GM19240 (cell line): Measurements from ENCODE around the gene THOC2.
"Not testable (repeated sequence)": the region's sequence is repeated elsewhere in the genome, so short reads cannot be mapped to it uniquely, and the experiment has no call there.

Experiments
- DNase-seq: peaks from one replicate; pipeline ENCODE4 v3.0.0; 2011; ENCODE audit warnings: low spot score; ENCODE audit not compliant: insufficient read length

THOC2 gene, protein sequence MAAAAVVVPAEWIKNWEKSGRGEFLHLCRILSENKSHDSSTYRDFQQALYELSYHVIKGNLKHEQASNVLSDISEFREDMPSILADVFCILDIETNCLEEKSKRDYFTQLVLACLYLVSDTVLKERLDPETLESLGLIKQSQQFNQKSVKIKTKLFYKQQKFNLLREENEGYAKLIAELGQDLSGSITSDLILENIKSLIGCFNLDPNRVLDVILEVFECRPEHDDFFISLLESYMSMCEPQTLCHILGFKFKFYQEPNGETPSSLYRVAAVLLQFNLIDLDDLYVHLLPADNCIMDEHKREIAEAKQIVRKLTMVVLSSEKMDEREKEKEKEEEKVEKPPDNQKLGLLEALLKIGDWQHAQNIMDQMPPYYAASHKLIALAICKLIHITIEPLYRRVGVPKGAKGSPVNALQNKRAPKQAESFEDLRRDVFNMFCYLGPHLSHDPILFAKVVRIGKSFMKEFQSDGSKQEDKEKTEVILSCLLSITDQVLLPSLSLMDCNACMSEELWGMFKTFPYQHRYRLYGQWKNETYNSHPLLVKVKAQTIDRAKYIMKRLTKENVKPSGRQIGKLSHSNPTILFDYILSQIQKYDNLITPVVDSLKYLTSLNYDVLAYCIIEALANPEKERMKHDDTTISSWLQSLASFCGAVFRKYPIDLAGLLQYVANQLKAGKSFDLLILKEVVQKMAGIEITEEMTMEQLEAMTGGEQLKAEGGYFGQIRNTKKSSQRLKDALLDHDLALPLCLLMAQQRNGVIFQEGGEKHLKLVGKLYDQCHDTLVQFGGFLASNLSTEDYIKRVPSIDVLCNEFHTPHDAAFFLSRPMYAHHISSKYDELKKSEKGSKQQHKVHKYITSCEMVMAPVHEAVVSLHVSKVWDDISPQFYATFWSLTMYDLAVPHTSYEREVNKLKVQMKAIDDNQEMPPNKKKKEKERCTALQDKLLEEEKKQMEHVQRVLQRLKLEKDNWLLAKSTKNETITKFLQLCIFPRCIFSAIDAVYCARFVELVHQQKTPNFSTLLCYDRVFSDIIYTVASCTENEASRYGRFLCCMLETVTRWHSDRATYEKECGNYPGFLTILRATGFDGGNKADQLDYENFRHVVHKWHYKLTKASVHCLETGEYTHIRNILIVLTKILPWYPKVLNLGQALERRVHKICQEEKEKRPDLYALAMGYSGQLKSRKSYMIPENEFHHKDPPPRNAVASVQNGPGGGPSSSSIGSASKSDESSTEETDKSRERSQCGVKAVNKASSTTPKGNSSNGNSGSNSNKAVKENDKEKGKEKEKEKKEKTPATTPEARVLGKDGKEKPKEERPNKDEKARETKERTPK (N-terminal part only)

DNA sequence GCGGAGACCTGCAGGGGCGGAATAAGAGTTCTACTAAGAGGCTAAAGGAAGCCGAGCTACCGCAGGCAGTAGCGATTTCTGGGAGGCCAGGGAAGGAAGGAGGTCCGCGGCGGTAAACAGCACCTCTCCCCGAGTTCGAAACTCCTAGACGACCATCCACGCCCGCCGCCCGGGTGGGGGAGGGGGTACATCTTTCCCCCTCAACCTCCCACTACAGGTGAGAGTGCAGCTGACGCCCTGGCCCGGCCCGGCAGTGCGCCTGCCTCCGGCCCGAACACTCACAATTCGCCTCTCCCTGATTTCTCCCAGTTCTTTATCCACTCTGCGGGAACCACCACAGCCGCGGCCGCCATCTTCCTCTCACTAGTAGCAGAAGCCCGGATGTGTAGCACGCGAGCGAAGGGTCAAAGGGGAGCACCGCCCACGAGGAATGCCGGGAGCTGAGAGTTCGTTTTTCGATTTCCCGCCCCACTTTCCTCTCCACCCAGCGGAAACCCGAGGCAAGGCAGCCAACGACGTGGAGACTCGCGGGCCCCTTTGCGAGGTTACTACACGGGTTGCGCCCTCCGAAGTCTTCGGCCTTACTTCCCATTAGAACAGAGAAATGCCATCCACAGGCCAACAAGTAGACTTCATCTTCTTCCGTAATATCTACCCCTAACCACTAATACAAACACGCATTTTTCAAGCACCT, at the start of gene THOC2:
Gene THOC2, minus strand, starts transcription at position 383 of the 694 bp plus-strand sequence. Its CDS starts 30 bp downstream, at position 353.
- peak; percentile 18 for DNase-seq

- not testable (repeated sequence) for DNase-seq
These were observed 48.9 kb upstream of the THOC2 start for GRCh38 chrX:123781786-123782185.

- no peak for DNase-seq
These were observed 47.1 kb upstream of the THOC2 start for GRCh38 chrX:123779908-123780396.

DNA sequence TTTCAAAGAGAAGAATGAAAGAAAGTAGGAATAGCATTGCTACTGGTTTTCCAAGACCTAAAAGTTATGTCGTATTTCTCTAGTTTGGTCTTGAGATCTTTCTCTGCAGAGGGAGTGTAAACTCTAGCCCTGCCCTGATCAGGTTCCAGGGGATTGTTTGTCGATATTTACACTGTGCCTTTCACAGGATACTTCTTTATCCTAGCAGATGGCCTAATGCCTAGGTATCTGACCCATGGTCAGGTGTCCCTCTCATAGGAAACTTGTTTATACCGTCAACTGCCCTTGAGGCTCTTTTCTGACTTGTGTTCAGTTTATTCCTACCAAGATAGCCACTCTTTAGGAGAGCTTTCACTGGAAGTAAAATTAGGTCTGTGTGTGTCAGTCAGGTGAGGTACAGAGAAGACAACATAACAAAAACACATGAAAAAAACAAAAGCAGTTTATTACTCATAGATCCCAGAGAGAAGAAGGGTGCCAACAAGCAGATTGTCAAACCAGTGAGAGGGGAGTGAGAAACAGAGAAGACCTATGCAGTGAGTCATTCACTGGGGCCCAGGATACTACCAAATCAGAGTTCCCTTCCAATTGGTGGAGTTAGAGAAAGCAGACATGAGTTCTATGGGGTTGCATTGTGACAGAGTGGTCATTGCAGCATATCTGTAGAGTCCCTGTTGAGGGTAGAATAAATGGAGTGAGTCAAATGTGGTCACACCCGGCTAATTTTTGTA, 40.6 kb upstream of the THOC2 start:
- DNase-seq = no peak

GRCh38 chrX:123771449-123772064, 38.7 kb upstream of the THOC2 start:
- DNase-seq = no peak

- peak; percentile 25 for DNase-seq
These were observed 32.4 kb upstream of the THOC2 start for GRCh38 chrX:123764967-123765871.

- not testable (repeated sequence) for DNase-seq
These were observed 27.0 kb upstream of the THOC2 start for GRCh38 chrX:123759849-123760248.

GRCh38 chrX:123757794-123758193, 24.9 kb upstream of the THOC2 start:
- DNase-seq = not testable (repeated sequence)

DNA sequence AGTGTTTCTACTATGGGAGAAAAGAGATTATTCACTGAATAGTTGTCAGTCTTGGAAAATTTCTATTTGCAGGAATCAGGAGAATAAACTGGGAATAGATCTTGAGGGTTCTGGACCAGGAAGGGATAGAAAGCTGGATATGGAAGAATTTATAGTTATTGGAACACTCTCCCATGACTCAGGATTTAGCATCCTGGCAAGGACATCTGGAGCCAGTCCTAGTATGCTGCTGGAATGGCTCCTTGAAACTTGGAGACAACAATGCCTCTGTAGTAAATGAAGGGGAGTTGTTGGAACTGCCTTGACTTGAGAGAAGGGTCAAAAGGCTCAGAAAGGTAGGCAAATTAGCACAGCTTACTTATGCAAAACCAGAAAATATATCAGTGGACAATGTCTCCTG, 23.5 kb upstream of the THOC2 start:
- DNase-seq = no peak

DNA sequence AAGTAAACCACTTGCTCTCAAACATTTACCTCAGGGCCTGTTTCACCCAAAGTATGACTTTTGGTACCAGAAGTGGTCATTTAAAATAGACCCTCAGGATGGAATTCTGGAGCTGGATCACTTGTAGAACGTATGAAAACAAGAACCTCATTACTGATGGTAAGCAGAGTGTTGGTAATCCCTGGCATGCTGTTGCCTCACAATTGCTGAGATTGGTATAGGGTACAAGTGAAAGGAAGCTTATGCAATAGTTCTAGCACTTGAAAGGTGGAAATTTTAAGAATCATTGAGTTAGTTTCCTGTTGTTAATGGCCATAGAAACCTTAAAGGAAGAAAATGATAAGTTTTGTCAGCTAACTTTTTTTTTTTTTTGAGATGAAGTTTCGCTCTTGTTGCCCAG, 22.3 kb upstream of the THOC2 start:
- DNase-seq = no peak

- DNase-seq = no peak
These were observed 21.0 kb upstream of the THOC2 start for GRCh38 chrX:123753656-123754350.

DNA sequence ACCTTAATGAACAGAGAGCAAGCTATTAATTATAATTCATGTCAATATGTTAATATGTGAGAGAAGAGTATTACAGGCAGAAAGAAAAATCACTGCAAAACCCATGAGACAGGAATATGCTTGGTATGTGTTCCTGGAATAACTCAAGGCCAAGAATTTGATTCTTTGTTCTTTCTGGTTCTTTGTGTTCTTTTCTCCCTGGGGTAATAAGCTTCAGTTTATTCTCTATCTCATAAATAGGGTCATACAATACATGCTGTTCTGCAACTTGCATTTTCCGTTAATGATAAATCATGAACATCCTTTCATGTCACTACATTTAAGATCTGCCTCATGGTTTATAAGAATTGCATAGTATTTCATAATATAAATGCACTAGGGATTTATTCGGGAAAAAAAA, 16.8 kb upstream of the THOC2 start:
- DNase-seq = no peak

GRCh38 chrX:123745511-123745910, 12.7 kb upstream of the THOC2 start:
- no peak for DNase-seq

DNA sequence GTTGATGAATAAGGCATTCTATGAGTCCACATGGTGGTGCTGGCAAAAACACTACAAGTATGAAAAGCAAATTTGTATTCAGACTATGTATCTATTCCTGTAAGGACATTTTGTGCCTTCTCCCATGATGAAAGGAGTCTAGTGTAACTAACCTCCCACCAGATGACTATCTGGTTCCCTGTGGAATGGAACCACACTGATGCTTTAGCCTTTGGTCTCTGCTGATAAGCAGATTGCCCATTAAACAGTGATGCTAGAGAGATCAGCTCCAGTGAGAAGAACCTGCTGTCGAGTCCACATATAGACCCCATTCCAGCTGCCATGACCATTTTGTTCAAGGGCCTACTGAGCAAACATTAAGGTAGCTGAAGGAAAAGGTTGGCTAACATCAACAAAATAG, 10.5 kb upstream of the THOC2 start:
- no peak for DNase-seq

DNA sequence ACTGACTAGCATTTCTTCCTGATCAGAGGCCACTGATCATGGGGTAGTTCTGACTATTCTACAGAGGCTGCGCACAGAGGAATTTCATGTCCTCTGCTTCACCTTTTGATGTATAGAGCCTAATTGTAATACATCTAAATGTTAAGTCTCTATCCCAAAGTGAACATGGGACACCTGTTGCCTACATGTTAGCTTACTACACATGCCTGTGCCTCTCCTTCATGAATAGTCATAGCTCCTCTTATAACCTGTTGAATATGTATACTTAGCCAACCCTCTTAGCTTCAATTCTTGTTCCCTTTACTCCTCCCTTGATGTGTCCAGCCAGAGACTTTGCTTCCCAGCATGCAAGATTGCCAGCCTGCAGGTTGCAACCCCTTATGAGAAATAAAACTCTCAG, 9.6 kb upstream of the THOC2 start:
- no peak for DNase-seq

- DNase-seq = no peak
These were observed 7.7 kb upstream of the THOC2 start for GRCh38 chrX:123740536-123740935.

- DNase-seq = no peak
These were observed 7.2 kb upstream of the THOC2 start for GRCh38 chrX:123740006-123740405.

DNA sequence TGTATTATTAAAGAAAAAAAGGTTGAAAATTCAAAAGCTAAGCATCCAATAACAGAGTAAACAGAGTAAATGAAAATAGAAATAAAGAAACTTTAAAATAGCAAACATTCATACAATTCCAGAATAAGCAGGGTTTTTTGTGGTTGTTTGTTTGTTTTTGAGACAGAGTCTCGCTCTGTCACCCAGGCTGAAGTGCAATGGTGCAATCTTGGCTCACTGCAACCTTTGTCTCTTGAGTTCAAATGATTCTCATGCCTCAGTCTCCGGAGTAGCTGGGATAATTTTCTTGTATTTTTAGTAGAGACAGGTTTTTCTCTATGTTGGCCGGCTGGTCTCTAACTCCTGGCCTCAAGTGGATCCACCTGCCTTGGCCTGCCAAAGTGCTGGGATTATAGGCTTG, 6.6 kb upstream of the THOC2 start:
- no peak for DNase-seq
